HUES48 (cell line): ENCODE measurements around the gene IAH1.
"Not testable (repeated sequence)": the region's sequence is repeated elsewhere in the genome, so short reads cannot be mapped to it uniquely, and the experiment has no call there.

Experiments used
- H3K27ac ChIP-seq: one replicate; pipeline ENCODE4 v1.7.0; 2013; ENCODE audit warnings: low read depth, low read length, inconsistent platforms
- H3K27me3 ChIP-seq: 2 replicates; pipeline ENCODE4 v1.6.1; 2013; ENCODE audit warnings: mild to moderate bottlenecking, low read length; ENCODE audit not compliant: control insufficient read depth, insufficient read depth
- H3K36me3 ChIP-seq: 2 replicates; pipeline ENCODE4 v1.6.1; 2013; ENCODE audit warnings: low read length; ENCODE audit not compliant: control insufficient read depth, insufficient read depth
- H3K4me1 ChIP-seq: 2 replicates; pipeline ENCODE4 v1.6.1; 2013; ENCODE audit warnings: mild to moderate bottlenecking, low read length; ENCODE audit not compliant: control insufficient read depth, insufficient read depth
- H3K4me3 ChIP-seq: 2 replicates; pipeline ENCODE4 v1.5.1; 2013; ENCODE audit warnings: mild to moderate bottlenecking, low read depth, low read length
- H3K9ac ChIP-seq: 2 replicates; pipeline ENCODE4 v1.6.1; 2013; ENCODE audit warnings: mild to moderate bottlenecking, low read depth, low read length, moderate library complexity
- H3K9me3 ChIP-seq: 2 replicates; pipeline ENCODE4 v1.6.1; 2013; ENCODE audit warnings: low read length; ENCODE audit not compliant: control insufficient read depth, insufficient read depth

Gene IAH1

DNA sequence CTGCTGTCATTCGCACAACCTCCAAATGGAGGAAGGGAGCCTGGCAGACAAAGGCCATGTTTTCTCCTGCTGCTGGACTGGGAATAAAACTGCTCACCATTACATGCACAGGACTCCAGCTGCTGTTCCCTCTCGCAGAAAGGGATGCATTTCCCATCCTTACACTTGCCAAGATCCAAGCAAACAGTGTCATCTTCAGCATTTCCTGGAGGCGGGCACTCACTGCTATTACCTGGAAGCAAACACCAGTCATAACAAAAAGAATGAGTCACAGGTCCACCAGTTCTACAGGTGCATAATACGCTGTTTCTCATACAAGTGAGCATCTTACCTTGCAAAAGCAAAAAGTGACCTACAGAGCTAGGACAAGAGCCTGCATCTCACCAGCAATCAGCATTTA, 22.7 kb downstream of the IAH1 start:
- peaks cover 71% of the 10 kb centered on the region for H3K36me3 ChIP-seq
- no peaks in the 10 kb centered on the region for H3K4me1 ChIP-seq
- no peaks in the 10 kb centered on the region for H3K27me3 ChIP-seq
- no peak overlapping the region for H3K27ac ChIP-seq
- H3K4me3 ChIP-seq: no peak overlapping the region
- H3K9me3 ChIP-seq: no peaks in the 10 kb centered on the region
- no peak overlapping the region for H3K9ac ChIP-seq

DNA sequence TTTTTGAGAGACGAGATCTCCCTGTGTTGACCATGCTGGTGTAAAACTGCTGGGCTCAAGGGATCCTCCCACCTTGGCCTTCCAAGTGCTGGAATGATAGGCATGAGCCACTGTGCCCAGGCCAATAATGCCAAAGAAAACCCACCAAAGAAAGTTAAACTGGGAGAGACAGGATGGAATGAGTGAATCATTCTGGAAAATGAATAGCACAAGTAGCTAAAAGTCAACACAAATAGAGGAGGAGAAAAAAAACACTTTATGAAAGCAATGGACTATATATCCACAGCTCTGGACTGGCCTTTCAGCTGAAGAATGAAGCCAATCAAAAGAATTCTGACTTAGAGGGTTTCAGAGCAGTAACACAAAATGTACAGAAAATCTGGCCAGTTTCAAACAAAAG, 23.9 kb downstream of the IAH1 start:
- H3K9ac ChIP-seq: no peak overlapping the region
- peaks cover 66% of the 10 kb centered on the region for H3K36me3 ChIP-seq
- no peak overlapping the region for H3K4me3 ChIP-seq
- no peaks in the 10 kb centered on the region for H3K4me1 ChIP-seq
- no peaks in the 10 kb centered on the region for H3K27me3 ChIP-seq
- no peaks in the 10 kb centered on the region for H3K9me3 ChIP-seq
- no peak overlapping the region for H3K27ac ChIP-seq

DNA sequence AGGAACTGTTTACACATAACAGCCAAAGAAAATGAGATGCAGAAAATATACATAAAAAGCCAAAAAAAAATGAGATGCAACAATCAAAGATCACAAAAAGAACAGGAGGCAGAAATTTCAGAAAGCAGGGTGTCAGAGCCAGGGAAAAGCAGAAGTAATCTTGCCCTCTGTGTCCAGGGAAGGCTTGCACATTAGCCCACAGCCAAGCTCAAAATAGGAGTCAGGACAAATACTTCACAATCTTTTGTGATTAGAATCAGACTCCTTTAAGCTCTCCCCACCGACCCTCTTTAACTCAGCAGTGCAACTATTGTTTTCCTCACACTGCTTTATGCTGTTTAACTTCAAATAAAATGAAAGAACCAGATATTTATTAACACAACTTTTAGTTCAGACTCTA, 34.6 kb downstream of the IAH1 start:
- Histone ChIP-seq H3K4me3 (no peak overlapping the region), H3K9me3 (no peaks in the 10 kb centered on the region), H3K36me3 (peaks cover 37% of the 10 kb centered on the region), H3K27me3 (no peaks in the 10 kb centered on the region), H3K27ac (no peak overlapping the region), H3K4me1 (no peaks in the 10 kb centered on the region), H3K9ac (no peak overlapping the region)

DNA sequence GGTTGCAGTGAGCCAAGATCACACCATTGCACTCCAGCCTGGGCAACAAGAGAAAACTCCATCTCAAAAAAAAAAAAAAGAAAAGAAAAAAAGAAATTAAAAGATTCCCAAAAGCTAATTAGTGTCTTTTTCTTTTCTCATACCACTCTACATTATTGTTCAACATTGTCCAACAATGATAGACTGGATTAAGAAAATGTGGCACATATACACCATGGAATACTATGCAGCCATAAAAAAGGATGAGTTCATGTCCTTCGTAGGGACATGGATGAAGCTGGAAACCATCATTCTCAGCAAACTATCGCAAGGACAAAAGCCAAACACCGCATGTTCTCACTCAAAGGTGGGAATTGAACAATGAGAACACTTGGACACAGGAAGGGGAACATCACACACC, 39.6 kb downstream of the IAH1 start:
- H3K9ac ChIP-seq, H3K27ac ChIP-seq, H3K4me1 ChIP-seq, H3K27me3 ChIP-seq, H3K4me3 ChIP-seq, H3K9me3 ChIP-seq: not testable (repeated sequence)
- H3K36me3 ChIP-seq: peaks cover 38% of the 10 kb centered on the region

DNA sequence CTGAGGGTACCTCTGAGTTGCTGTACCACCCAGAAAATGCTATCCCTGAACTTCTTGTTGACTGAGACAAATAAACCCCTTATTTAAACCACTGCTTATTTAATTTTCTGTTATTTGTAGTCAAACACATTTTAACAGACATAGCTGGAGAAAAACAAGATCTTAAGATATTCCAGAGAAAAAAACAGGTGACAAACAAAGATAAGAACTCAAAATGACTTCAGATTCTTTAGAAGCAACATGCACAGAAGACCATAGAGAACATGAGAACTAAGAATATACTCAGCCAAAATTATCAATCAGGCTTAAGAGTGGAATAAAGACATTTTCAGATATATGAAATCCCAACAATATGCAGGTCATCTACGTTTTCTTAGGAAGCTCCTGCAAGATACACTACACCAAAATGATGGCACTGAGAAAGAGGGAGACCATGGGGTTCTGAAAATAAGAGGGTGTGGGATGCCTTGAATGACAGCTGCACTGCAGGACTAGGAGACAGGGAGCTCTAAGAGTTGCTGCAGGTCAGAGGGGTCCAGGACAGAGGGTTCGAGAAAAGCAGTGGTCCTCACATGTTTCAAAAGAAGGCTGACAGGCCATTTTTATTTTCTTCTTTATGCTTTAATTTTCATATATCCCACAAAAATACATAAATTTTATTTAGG, 42.9 kb downstream of the IAH1 start:
- no peak overlapping the region for H3K4me3 ChIP-seq
- H3K9ac ChIP-seq: no peak overlapping the region
- H3K4me1 ChIP-seq: no peaks in the 10 kb centered on the region
- H3K9me3 ChIP-seq: no peaks in the 10 kb centered on the region
- no peaks in the 10 kb centered on the region for H3K27me3 ChIP-seq
- no peak overlapping the region for H3K27ac ChIP-seq
- H3K36me3 ChIP-seq: peaks cover 61% of the 10 kb centered on the region

DNA sequence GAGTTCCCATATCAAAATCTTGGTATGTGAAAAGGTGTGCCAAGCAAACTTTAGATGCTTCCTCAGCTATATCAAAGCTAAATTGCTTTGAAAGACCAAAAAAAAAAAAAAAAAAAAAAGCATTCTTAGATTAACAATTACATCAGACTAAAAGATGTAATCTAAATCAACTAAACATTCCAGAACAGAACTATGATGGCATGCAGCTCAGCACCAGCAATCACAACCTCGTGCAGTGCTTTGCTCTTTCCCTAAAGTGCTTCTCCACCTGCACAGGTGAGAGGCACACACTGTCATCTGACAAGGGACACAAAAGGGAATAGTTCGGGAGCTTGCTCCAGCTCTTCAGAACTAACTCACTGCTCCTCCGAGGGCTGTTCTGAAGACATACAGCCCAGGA, 43.8 kb downstream of the IAH1 start:
- no peak overlapping the region for H3K4me3 ChIP-seq
- no peak overlapping the region for H3K9ac ChIP-seq
- H3K4me1 ChIP-seq: no peaks in the 10 kb centered on the region
- no peak overlapping the region for H3K27ac ChIP-seq
- no peaks in the 10 kb centered on the region for H3K9me3 ChIP-seq
- H3K36me3 ChIP-seq: peaks cover 65% of the 10 kb centered on the region
- no peaks in the 10 kb centered on the region for H3K27me3 ChIP-seq

DNA sequence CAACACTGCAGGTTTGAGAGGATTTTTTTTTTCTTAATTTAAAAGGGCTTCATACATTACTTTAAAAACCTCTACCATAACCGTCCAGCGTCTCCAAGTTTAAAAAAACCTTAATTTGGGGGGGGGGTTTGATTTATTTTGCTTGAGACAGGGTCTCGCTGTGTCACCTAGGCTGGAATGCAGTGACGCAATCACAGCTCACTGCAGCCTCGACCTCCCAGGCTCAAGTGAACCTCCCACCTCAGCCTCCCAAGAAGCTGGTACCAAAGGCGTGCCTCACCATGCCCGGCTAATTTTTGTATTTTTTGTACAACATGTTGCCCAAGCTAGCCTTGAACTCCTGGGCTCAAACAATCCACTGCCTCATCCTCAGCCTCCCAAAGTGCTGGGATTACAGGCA, 44.4 kb downstream of the IAH1 start:
- Histone ChIP-seq H3K27ac (no peak overlapping the region), H3K9me3 (no peaks in the 10 kb centered on the region), H3K36me3 (peaks cover 65% of the 10 kb centered on the region), H3K27me3 (no peaks in the 10 kb centered on the region), H3K9ac (no peak overlapping the region), H3K4me1 (no peaks in the 10 kb centered on the region), H3K4me3 (no peak overlapping the region)

DNA sequence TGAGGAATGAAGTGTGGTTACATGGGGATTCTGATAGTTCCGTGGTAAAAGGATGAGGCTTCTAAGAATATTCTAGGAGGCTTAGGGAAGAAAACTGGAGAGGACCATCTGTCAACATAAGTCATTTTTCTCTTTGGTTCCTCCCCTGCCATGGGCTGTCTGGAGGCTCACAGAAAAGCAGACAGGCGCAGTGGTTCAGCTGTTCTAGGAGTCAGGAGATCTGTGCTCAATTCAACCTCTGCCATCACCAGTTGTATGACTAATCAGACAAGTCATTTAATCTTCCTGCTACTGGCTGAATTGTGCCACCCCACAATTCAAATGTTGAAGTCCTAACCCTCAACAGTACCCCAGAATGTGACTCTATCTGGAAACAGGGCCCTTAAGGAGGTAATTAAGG, 44.9 kb downstream of the IAH1 start:
- H3K36me3 ChIP-seq: peaks cover 70% of the 10 kb centered on the region
- no peak overlapping the region for H3K27ac ChIP-seq

DNA sequence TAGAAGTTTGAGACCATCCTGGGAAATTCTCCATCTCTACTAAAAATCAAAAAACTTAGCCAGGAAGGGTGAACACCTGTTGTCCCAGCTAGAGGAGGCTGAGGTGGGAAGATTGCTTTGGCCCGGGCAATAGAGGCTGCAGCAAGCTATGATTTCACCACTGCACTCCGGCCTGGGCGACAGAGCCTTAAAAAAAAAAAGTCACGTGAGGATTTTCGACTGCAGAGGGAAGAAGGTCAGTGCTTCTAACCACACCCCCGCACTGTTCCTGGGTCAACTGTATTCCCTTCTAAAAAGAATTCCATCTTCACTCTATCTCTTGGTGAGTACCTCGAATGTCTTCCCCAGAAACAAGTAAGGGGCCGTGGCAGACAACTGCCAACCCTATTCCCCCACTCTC, 49.9 kb downstream of the IAH1 start:
- Histone ChIP-seq H3K27ac (no peak overlapping the region), H3K9me3 (no peaks in the 10 kb centered on the region), H3K4me3 (no peak overlapping the region), H3K9ac (no peak overlapping the region), H3K36me3 (peaks cover 71% of the 10 kb centered on the region), H3K4me1 (no peaks in the 10 kb centered on the region), H3K27me3 (no peaks in the 10 kb centered on the region)

More for the DNA sequence above, 44.9 kb downstream of the IAH1 start:
- Histone ChIP-seq H3K27me3 (no peaks in the 10 kb centered on the region), H3K4me1 (no peaks in the 10 kb centered on the region), H3K9ac (no peak overlapping the region), H3K9me3 (no peaks in the 10 kb centered on the region), H3K4me3 (no peak overlapping the region)

DNA sequence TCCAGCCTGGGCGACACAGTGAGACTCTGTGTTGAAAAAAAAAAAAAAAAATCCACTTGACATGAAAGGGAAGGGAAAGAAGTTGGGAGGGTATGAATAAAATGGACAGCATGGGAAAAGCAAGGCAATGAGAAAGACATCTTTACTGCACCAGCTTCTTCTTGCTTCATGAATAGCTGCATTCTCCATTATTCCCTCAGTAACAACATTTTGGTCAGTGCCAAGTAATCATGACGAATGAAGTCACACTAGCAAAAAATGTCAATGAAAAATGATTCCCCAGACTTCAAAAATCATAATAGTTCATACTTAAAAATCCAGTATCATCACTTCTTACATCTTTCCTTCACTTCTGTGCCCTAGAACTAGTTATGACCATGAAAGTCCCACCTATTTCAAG, 50.9 kb downstream of the IAH1 start:
- H3K9me3 ChIP-seq: no peaks in the 10 kb centered on the region
- no peak overlapping the region for H3K4me3 ChIP-seq
- H3K27ac ChIP-seq: no peak overlapping the region
- H3K9ac ChIP-seq: no peak overlapping the region
- no peaks in the 10 kb centered on the region for H3K4me1 ChIP-seq
- no peaks in the 10 kb centered on the region for H3K27me3 ChIP-seq
- H3K36me3 ChIP-seq: peaks cover 66% of the 10 kb centered on the region

DNA sequence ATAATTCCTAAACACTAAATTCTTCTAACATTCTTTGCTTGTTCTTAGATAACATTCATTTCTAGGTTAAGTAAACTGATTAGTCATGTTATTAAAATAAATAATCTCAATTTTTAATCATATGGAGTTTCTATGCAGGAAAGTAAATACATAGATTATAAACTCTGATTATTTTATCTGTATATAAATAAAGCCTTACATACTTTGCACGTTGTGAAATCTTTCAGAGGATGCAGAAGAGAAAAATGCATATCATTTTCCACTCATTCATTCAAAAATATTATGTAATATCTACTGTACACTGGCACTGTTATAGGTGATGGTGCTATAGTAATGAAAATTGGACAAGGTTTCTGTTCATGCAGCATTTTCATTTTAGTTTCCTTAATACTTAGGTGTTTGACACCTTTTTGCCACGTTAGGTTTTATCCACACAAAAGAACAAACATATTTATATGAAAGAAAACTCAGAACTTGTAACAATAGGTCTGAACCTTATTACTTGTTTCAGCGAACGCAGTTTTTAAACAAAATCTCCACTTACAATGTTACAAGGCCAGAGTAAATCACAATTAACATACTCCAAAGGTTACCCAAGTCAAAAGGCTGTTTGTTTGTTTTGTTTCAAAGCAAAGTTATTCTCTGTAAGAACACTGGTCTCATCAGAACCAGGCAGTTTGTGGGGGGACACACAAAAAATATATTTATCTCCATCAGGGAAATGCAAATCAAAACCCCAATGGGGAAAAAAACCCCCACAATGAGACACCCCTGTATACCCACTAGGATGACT, 53.8 kb downstream of the IAH1 start:
- no peaks in the 10 kb centered on the region for H3K9me3 ChIP-seq
- peaks cover 47% of the 10 kb centered on the region for H3K36me3 ChIP-seq
- no peaks in the 10 kb centered on the region for H3K4me1 ChIP-seq
- no peaks in the 10 kb centered on the region for H3K27me3 ChIP-seq
- no peak overlapping the region for H3K4me3 ChIP-seq
- no peak overlapping the region for H3K9ac ChIP-seq
- H3K27ac ChIP-seq: no peak overlapping the region
